GM18526 (cell line): ENCODE data around the gene PPP1R3A.

ENCODE experiments used
- POLR2A ChIP-seq: IDR thresholded peaks from 3 replicates; pipeline ENCODE4 v1.6.1; 2011; ENCODE audit not compliant: insufficient read length; ENCODE audit errors: extremely low read depth

Gene PPP1R3A, protein sequence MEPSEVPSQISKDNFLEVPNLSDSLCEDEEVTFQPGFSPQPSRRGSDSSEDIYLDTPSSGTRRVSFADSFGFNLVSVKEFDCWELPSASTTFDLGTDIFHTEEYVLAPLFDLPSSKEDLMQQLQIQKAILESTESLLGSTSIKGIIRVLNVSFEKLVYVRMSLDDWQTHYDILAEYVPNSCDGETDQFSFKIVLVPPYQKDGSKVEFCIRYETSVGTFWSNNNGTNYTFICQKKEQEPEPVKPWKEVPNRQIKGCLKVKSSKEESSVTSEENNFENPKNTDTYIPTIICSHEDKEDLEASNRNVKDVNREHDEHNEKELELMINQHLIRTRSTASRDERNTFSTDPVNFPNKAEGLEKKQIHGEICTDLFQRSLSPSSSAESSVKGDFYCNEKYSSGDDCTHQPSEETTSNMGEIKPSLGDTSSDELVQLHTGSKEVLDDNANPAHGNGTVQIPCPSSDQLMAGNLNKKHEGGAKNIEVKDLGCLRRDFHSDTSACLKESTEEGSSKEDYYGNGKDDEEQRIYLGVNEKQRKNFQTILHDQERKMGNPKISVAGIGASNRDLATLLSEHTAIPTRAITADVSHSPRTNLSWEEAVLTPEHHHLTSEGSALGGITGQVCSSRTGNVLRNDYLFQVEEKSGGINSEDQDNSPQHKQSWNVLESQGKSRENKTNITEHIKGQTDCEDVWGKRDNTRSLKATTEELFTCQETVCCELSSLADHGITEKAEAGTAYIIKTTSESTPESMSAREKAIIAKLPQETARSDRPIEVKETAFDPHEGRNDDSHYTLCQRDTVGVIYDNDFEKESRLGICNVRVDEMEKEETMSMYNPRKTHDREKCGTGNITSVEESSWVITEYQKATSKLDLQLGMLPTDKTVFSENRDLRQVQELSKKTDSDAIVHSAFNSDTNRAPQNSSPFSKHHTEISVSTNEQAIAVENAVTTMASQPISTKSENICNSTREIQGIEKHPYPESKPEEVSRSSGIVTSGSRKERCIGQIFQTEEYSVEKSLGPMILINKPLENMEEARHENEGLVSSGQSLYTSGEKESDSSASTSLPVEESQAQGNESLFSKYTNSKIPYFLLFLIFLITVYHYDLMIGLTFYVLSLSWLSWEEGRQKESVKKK

DNA sequence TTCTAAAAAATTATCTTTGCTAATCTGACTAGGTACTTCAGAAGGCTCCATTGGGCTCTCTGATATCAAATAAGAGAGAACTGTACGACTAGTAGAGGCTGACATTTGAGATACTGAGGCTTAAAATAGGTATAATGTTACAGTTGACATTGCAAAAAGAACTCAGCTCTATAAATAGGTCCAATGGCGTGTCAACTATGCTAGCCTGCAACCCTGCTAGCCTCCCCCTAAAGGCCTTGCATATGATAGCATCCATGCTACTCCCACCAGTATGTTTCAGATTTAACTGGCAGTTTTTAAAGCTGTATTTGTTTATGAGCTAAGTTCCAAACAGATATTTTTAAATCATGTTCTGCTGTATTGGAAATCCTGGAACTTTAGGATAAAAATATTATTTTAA lies at the start of gene PPP1R3A:
Gene PPP1R3A (minus strand): TSS at position 64 of the 400 bp plus-strand sequence. CDS start 13 bp downstream, at position 51.
- no peak for TF ChIP-seq POLR2A

DNA sequence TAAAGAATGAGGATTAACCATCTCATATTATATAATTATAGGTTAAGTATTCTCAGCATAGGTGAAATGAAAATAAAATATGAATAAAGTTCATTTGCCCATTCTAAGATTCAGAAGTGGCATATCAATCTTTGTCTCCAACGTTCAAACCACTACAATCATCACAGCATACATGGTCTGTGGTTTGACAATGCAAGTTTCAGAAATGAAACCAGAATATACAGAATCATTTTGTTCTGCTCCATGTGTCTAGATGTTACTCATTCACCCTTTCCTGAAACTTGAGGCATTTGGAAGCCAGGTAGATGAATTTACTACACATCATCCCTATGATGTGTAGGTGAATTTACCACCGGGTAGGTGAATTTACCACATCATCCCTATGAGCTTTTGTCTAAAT lies 44.5 kb upstream of the PPP1R3A start:
- no peak for TF ChIP-seq POLR2A

DNA sequence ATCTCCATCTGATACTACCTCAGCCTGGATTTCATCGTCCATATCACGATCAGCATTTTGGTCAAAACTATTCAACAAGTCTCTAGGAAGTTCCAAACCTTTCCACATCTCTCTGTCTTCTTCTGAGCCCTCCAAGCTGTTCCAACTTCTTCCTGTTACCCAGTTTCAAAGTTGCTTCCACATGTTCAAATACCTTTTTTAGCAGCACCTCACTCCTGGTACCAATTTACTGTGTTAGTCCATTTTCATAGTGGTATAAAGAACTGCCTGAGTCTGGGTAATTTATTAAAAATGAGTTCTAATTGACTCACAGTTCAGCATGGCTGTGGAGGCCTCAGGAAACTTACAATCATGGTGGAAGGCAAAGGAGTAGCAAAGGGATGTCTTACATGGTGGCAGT lies 41.1 kb upstream of the PPP1R3A start:
- TF ChIP-seq POLR2A: no peak

GRCh38 chr7:113955157-113955556 lies 36.3 kb upstream of the PPP1R3A start:
- TF ChIP-seq POLR2A: no peak

DNA sequence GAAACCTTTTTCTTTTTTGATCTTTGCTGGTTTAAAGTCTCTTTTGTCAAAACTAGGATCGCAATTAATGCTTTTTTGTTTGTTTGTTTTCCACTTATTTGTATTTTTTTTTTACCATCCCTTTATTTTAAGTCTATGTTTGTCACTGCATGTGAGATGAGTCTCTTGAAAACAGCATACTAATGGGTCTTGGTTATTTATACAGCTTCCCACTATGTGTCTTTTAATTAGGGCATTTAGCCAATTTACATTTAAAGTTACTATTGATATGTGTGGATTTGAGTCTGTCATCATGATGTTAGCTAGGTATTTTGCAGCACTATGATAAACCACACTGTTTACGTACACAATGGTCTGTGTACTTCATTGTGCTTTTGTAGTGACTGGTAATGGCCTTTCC lies 34.7 kb upstream of the PPP1R3A start:
- no peak for TF ChIP-seq POLR2A

DNA sequence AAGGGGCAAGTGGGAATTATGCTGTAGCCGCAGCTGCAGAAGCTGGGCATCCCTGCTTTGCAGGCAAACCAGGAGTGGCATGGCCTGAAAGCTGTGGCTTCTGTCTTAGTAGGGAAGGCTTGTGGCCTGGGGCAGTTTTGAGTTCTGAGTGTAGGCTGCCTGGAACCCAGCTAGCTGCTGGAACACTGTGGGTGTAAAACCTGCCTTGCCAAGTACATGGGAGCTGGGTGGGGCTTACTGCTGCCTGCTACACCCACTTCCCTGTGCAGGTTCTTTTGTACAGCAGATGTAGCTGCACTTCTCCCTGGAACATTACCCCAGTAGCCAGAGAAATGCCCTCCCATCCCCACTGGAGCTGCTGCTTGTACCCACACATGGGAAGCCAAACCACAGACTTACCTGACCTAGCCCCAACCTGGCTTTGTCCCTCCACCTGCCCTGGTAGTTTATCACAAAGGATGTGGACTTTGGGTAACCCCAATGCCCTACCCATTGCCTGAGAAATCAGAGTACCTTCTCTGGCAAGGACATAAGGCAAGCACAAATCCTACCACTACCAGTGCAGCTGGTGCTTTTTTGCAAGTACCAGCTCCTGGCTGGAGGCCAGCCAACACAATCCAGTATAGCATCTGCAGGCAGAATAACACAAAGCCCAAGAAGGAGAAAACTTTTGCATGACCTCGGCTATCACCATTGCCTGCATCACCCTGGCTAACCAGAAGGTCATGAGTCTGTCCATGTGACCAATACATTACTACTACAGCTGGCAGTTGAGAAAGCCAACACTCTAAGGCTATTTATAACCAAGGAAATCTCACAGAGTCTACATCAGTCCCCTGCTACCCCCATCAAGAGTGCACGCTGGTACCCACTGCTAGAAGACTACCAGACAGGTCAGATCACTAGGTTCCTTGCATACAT lies 26.5 kb upstream of the PPP1R3A start:
- TF ChIP-seq POLR2A: no peak

DNA sequence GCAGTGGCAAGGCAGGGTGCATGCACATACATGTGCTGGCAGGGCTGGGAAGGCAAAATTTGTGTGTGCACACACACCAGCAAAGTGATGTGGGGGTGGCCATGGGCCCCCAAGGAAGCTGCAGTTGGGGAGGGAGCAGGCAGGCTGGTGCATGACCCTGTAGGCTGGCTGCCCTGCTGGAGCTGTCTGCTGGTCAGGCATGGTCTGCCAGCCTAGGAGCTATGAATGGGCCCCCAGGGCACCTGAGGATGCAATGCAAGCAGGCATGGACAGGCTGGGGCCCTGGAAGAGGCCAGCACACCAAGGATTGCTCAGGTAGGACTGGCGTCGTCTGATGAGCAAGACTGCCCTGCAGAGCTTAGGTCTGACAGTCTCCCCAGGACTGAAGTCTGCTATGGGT lies 18.2 kb upstream of the PPP1R3A start:
- no peak for TF ChIP-seq POLR2A

DNA sequence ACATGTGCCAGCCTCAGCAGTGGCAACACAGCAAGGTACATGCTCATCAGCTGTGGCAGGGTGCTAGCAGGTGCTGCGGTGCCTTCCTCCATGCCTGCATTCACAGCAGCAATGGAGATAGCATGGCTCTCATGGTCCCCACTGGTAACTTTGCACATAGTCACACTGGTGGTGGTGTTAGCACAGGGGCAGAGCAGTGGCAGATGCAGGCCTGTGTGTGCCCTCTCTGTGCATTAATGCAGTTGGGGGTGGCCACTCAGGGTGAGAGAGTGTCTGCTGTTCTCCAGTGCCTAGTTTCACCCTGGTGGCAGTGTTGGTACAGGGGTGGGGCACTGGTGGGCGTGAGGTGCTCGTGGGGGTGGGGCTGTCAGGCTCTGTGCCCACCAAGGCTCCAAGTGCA lies 17.7 kb upstream of the PPP1R3A start:
- no peak for TF ChIP-seq POLR2A

- TF ChIP-seq POLR2A: no peak
These were observed 9.3 kb upstream of the PPP1R3A start for GRCh38 chr7:113928112-113928511.

DNA sequence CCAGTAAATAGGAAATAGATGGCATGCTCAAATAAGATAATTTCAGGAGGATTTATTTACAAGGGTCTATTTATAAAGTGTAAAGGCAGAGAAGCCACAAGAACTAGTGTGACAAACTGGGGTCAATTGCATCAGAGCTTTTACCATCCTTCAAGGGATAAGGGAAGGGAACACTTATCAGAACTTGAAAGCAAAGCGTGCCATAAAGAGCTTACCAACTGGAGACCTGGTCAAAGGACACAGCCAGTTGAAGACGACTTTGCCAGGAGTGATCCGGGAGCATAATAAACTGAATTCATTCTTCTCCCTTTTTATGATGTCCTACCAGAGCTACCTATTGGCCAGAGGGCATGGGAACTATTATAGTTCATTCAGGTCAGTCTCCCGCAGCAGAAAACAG lies 3.2 kb upstream of the PPP1R3A start:
- TF ChIP-seq POLR2A: no peak

GRCh38 chr7:113921363-113921762 lies 2.6 kb upstream of the PPP1R3A start:
- no peak for TF ChIP-seq POLR2A

GRCh38 chr7:113917840-113918239 lies 969 bp downstream of the PPP1R3A start:
- no peak for TF ChIP-seq POLR2A

GRCh38 chr7:113915956-113916355 lies 2.9 kb downstream of the PPP1R3A start:
- TF ChIP-seq POLR2A: no peak

- TF ChIP-seq POLR2A: no peak
These were observed 5.9 kb downstream of the PPP1R3A start for GRCh38 chr7:113912876-113913275.

DNA sequence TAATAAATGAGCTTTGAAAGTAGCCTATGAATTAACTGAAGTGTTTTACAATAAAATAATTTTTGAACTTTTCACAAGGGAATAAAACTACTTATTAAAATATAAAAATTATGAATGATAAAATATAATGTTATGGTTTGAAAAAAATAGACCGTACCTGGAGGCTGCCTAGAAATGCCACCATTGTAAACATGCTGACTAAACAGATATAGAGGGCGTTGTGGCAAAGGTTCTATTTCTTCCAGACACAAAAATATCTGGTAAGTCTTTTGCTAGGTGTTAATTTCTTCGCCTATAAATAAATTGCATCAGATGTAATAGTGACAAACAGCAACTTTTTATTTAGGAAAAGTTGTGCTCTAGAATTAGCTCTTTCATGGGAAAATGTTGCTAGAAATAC lies 11.2 kb downstream of the PPP1R3A start:
- no peak for TF ChIP-seq POLR2A

GRCh38 chr7:113904521-113904920 lies 14.3 kb downstream of the PPP1R3A start:
- TF ChIP-seq POLR2A: no peak
